Transverse colon (tissue), 4 donors: ENCODE data around the gene GSTK1. TPM values are rescaled to one million over a fixed set of nuclear protein-coding genes. Genes with fewer than 3 reads are reported as not detected.
A peak's percentile ranks its signal among the peaks of the same experiment; 100 is the strongest.

ENCODE experiments used
- DNase-seq: peaks from one replicate; pipeline ENCODE4 v3.0.0-alpha.2; 2019
- H3K27ac ChIP-seq, 4 donors: fragments of 200-600 bp; sonication (generic); 2 replicates each; pipeline ENCODE4 v1.5.1; 2016 to 2018; ENCODE audit warnings: inconsistent platforms in 4 of 4
- H3K27me3 ChIP-seq: fragments of 200-600 bp; sonication (generic); 2 replicates; pipeline ENCODE4 v1.5.1; 2017; ENCODE audit warnings: inconsistent platforms
- H3K36me3 ChIP-seq, 4 donors: fragments of 200-600 bp; sonication (generic); 2 replicates each; pipeline ENCODE4 v1.5.1; 2017 to 2019; ENCODE audit warnings: inconsistent platforms in 4 of 4
- H3K4me1 ChIP-seq, 4 donors: fragments of 200-600 bp; sonication (generic); 2 replicates each; pipeline ENCODE4 v1.5.1; 2017 to 2020; ENCODE audit warnings: inconsistent platforms in 4 of 4
- H3K4me3 ChIP-seq, 4 donors: fragments of 200-600 bp; sonication (generic); 1 replicate in 1 of 4; 2 replicates in 3 of 4; pipeline versions ENCODE4 v1.5.1 to v1.6.1; 2017 to 2019; ENCODE audit warnings: inconsistent platforms in 4 of 4
- H3K9me3 ChIP-seq, 2 donors: fragments of 200-600 bp; sonication (generic); 2 replicates each; pipeline ENCODE4 v1.5.1; 2017 to 2019; ENCODE audit warnings: inconsistent platforms in 2 of 2
- CTCF ChIP-seq, 5 experiments: fragments of 200-600 bp in 3 of 5; fragments of 450-650 bp in 2 of 5; sonication (generic) in 3 of 5; IDR thresholded peaks; 1 replicate in 2 of 5; 2 replicates in 3 of 5; pipeline ENCODE4 v1.5.1; 2016 to 2017; ENCODE audit warnings: antibody characterized with exemption in 5 of 5, inconsistent platforms in 3 of 5, mild to moderate bottlenecking in 2 of 5, moderate library complexity in 1 of 5
- EP300 ChIP-seq: sonication (generic); formaldehyde crosslinking; IDR thresholded peaks from one replicate; pipeline ENCODE4 v1.6.1; 2017; ENCODE audit warnings: antibody characterized with exemption, low read depth
- POLR2A ChIP-seq: fragments of 450-650 bp; IDR thresholded peaks from one replicate; pipeline ENCODE4 v1.6.1; 2016; ENCODE audit warnings: antibody characterized with exemption, mild to moderate bottlenecking, moderate library complexity
- POLR2AphosphoS5 ChIP-seq, 3 donors: sonication (generic); formaldehyde crosslinking; IDR thresholded peaks; one replicate each; pipeline ENCODE4 v1.6.1; 2016; ENCODE audit warnings: antibody characterized with exemption in 3 of 3
- WGBS, 2 donors: methylation state at CpG; one replicate each; pipeline ENCODE4 v1.1.5; 2018; ENCODE audit warnings: low coverage in 1 of 2; 5-methylcytosine and 5-hydroxymethylcytosine counted together
- in situ Hi-C, 4 donors: fragments of 200-750 bp; cut with MboI; loops; one replicate each; pipeline versions ENCODE4 v1.15.0 to v1.15.1; 2017; ENCODE audit warnings: low sequenced_read_pairs in 3 of 4, low pct_ligation_motif_present in 1 of 4, low pct_unique_long_range_greater_than_20kb in 1 of 4
- intact Hi-C: fragments of 100-400 bp; cut with DNase I; formaldehyde crosslinking; loops from one replicate; pipeline ENCODE4 v1.15.1; 2023; ENCODE audit warnings: low total_unique reads
- total RNA-seq, 4 donors: library from RNA; depleted of rRNA; stranded (reverse); fragments of >200 nt; gene quantifications; one replicate each; pipeline ENCODE4 v1.1.0, GENCODE V29; 2016

Gene GSTK1
- total RNA-seq, 4 donors from 2014 or later: 333 to 472 (median 376) TPM

- Histone ChIP-seq H3K27ac (no peak overlapping the region), H3K4me3 (no peak overlapping the region), H3K4me1 (peaks cover 0 to under 1% (median 0%) of the 10 kb centered on the region in 4 donors), H3K36me3 (no peaks in the 10 kb centered on the region), H3K9me3 (peaks cover 0 to 4% of the 10 kb centered on the region in 2 donors), H3K27me3 (no peaks in the 10 kb centered on the region)
- 27 to 34% methylated on average over 1 of the region's 1 CpG for WGBS, 2 donors
- TF ChIP-seq POLR2A: no peak
- no peak for TF ChIP-seq EP300
- no peak for TF ChIP-seq CTCF (IDR thresholded peaks at IDR 0.05)
- no peak for TF ChIP-seq POLR2AphosphoS5 (IDR thresholded peaks at IDR 0.05)
- in situ Hi-C loops: loop anchor here in 1 of 4 donors (10.0 kb wide), 1 partner anchor 259 kb away; no protein-coding TSS in a partner anchor
- intact Hi-C loops: no loop called here
- no peak for DNase-seq
Observed at GRCh38 chr7:143235561-143235960, 27.7 kb upstream of the GSTK1 start.

GRCh38 chr7:143236408-143236990 is 26.7 kb upstream of the GSTK1 start:
- WGBS, 2 donors: 69 to 88% methylated on average over 2 to 3 of the region's 3 CpGs
- Histone ChIP-seq H3K4me3 (no peak overlapping the region), H3K27ac (no peak overlapping the region), H3K4me1 (peaks cover 0 to 6% (median 0%) of the 10 kb centered on the region in 4 donors), H3K9me3 (peaks cover 0 to 4% of the 10 kb centered on the region in 2 donors), H3K27me3 (no peaks in the 10 kb centered on the region), H3K36me3 (no peaks in the 10 kb centered on the region)
- TF ChIP-seq POLR2A (no peak), EP300 (no peak), POLR2AphosphoS5 (IDR thresholded peaks at IDR 0.05) (no peak), CTCF (IDR thresholded peaks at IDR 0.05) (no peak)
- intact Hi-C loops: no loop called here
- in situ Hi-C loops: loop anchor here in 1 of 4 donors (10.0 kb wide), 1 partner anchor 258 kb away; no protein-coding TSS in a partner anchor
- no peak for DNase-seq

GRCh38 chr7:143237366-143237765 is 25.9 kb upstream of the GSTK1 start:
- H3K27me3 ChIP-seq: no peaks in the 10 kb centered on the region
- peaks cover 0 to 4% of the 10 kb centered on the region in 2 donors for H3K9me3 ChIP-seq
- H3K4me3 ChIP-seq: no peak overlapping the region
- no peaks in the 10 kb centered on the region for H3K36me3 ChIP-seq
- intact Hi-C loops (no loop called here), in situ Hi-C loops (loop anchor here in 1 of 4 donors (10.0 kb wide), 1 partner anchor 257 kb away; no protein-coding TSS in a partner anchor)
- H3K4me1 ChIP-seq: peaks cover 0 to 6% (median 0%) of the 10 kb centered on the region in 4 donors
- H3K27ac ChIP-seq: peak overlapping the region in 1 of 4 donors; percentile 9
- TF ChIP-seq EP300: no peak
- no peak for TF ChIP-seq POLR2AphosphoS5 (IDR thresholded peaks at IDR 0.05)
- no peak for TF ChIP-seq POLR2A
- TF ChIP-seq CTCF (IDR thresholded peaks at IDR 0.05): no peak
- no peak for DNase-seq

- no peak for TF ChIP-seq CTCF (IDR thresholded peaks at IDR 0.05)
- TF ChIP-seq POLR2A: no peak
- TF ChIP-seq EP300: no peak
- no peak for TF ChIP-seq POLR2AphosphoS5 (IDR thresholded peaks at IDR 0.05)
- no peaks in the 10 kb centered on the region for H3K36me3 ChIP-seq
- in situ Hi-C loops: loop anchor here in 1 of 4 donors (10.0 kb wide), 1 partner anchor 256 kb away; no protein-coding TSS in a partner anchor
- intact Hi-C loops: no loop called here
- H3K27me3 ChIP-seq: no peaks in the 10 kb centered on the region
- no peak overlapping the region for H3K4me3 ChIP-seq
- WGBS, 2 donors: 97% methylated on average over 1 of the region's 1 CpG; no CpG with 5 or more reads in 1 of the 2 donors
- H3K27ac ChIP-seq: peak overlapping the region in 1 of 4 donors; percentile 12
- peaks cover 0 to 4% of the 10 kb centered on the region in 2 donors for H3K9me3 ChIP-seq
- no peak for DNase-seq
- H3K4me1 ChIP-seq: peaks cover 0 to 11% (median 2%) of the 10 kb centered on the region in 4 donors
Observed at GRCh38 chr7:143238289-143238980, 24.8 kb upstream of the GSTK1 start.
